Ectodermal cell (in vitro differentiated cells): ENCODE data around the gene CDCA5.

ENCODE experiments used
- H3K27ac ChIP-seq: 2 replicates; pipeline ENCODE4 v1.7.0; 2013; ENCODE audit warnings: mild to moderate bottlenecking, low read depth, low read length; ENCODE audit not compliant: insufficient read depth, poor library complexity, severe bottlenecking
- H3K27me3 ChIP-seq: 2 replicates; pipeline ENCODE4 v1.7.0; 2013; ENCODE audit warnings: mild to moderate bottlenecking, low read length; ENCODE audit not compliant: insufficient read depth, control insufficient read depth, poor library complexity, severe bottlenecking
- H3K36me3 ChIP-seq: one replicate; pipeline ENCODE4 v1.7.0; 2013; ENCODE audit warnings: low read length; ENCODE audit not compliant: control insufficient read depth, insufficient read depth
- H3K4me1 ChIP-seq: one replicate; pipeline ENCODE4 v1.7.0; 2013; ENCODE audit warnings: low read length; ENCODE audit not compliant: control insufficient read depth, insufficient read depth
- H3K4me3 ChIP-seq: 2 replicates; pipeline ENCODE4 v1.7.0; 2013; ENCODE audit warnings: low read depth, low read length, control low read depth; ENCODE audit not compliant: insufficient read depth
- H3K9me3 ChIP-seq: 2 replicates; pipeline ENCODE4 v1.7.0; 2013; ENCODE audit warnings: mild to moderate bottlenecking, low read length, moderate library complexity; ENCODE audit not compliant: control insufficient read depth
- WGBS, 2 experiments: methylation state at CpG; one replicate each; pipeline ENCODE4 v1.1.7; 2013; ENCODE audit warnings: missing lambda C conversion rate in 2 of 2; 5-methylcytosine and 5-hydroxymethylcytosine counted together

The CDCA5 gene

DNA sequence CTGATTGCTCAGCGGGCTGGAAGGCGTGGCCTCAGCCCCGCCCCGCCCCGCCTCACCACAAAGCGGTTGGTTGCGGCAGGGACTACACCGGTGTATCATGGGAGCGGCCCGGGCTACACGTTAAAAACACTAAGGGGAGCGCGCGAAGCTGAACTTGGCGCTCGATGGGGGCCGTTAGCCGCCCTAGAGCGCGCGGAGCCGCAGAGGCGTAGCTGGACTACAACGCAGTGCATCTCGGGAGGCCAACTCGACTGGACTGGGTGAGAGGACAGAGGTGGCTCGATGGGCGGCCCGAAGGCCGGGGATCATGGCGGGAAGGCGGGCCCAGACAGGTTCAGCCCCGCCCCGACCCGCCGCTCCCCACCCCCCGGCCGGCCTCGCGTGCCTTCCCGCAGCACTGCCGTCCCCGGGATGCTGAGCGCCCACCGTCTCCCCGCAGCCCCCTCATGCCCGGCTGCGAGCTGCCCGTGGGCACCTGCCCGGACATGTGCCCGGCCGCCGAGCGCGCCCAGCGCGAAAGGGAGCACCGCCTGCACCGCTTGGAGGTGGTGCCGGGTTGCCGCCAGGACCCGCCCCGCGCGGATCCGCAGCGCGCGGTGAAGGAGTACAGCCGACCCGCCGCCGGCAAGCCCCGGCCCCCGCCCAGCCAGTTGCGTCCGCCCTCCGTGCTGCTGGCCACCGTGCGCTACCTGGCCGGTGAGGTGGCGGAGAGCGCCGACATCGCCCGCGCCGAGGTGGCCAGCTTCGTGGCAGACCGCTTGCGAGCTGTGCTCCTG, 42.8 kb downstream of the CDCA5 start, which contains the start of gene SAC3D1:
TSS of gene SAC3D1 (plus strand) at position 364 of the 776 bp plus-strand sequence. CDS start at position 447, 83 bp downstream.
- peak within 1 kb of the TSS; percentile 85 for H3K4me3 ChIP-seq
- H3K27ac ChIP-seq: peak within 1 kb of the TSS; percentile 88
- 0% methylated on average over 91 of the region's 91 CpGs for WGBS, 2 experiments
- H3K4me1 ChIP-seq: no peaks in the 10 kb centered on the region
- H3K36me3 ChIP-seq: peaks cover 7% of the 10 kb centered on the region
- H3K27me3 ChIP-seq: no peaks in the 10 kb centered on the region
- no peaks in the 10 kb centered on the region for H3K9me3 ChIP-seq

- 28 to 29% methylated on average over 7 of the region's 7 CpGs for WGBS, 2 experiments
Observed at GRCh38 chr11:65040520-65040846, 43.4 kb downstream of the CDCA5 start.

DNA sequence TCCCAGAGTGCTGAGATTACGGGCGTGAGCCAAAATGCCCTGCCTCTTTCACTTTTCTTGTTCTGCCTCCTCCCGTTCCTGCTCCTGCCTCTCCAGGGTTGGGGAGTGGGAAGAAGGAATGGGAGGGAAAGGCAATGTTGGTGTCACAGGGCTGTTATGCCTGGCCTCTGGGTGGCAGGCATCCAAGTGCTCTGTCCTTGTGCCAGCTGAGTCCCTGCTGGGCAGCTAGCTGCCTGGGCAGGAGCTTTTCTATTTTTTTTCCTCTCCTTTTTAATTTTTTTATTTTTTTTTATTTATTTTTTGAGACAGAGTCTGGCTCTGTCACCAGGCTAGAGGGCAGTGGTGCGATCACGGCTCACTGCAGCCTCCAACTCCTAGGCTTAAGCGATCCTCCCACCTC, 46.9 kb downstream of the CDCA5 start:
- H3K27me3 ChIP-seq: no peaks in the 10 kb centered on the region
- peaks cover 3% of the 10 kb centered on the region for H3K36me3 ChIP-seq
- no peaks in the 10 kb centered on the region for H3K4me1 ChIP-seq
- no peaks in the 10 kb centered on the region for H3K9me3 ChIP-seq
- 94 to 97% methylated on average over 6 of the region's 6 CpGs for WGBS, 2 experiments
- no peak overlapping the region for H3K4me3 ChIP-seq
- H3K27ac ChIP-seq: no peak overlapping the region

More at GRCh38 chr11:65040520-65040846, 43.4 kb downstream of the CDCA5 start:
- H3K4me1 ChIP-seq: no peaks in the 10 kb centered on the region
- no peaks in the 10 kb centered on the region for H3K27me3 ChIP-seq
- peak overlapping the region; percentile 85 for H3K4me3 ChIP-seq
- H3K9me3 ChIP-seq: no peaks in the 10 kb centered on the region
- peaks cover 6% of the 10 kb centered on the region for H3K36me3 ChIP-seq
- H3K27ac ChIP-seq: peak overlapping the region; percentile 88

- no peak overlapping the region for H3K27ac ChIP-seq
- H3K4me1 ChIP-seq: no peaks in the 10 kb centered on the region
- H3K4me3 ChIP-seq: no peak overlapping the region
- H3K9me3 ChIP-seq: no peaks in the 10 kb centered on the region
- H3K36me3 ChIP-seq: peaks cover 3% of the 10 kb centered on the region
- WGBS, 2 experiments: 93 to 94% methylated on average over 11 of the region's 11 CpGs
- H3K27me3 ChIP-seq: no peaks in the 10 kb centered on the region
Observed at GRCh38 chr11:65035579-65035978, 48.3 kb downstream of the CDCA5 start.

- Histone ChIP-seq H3K36me3 (peaks cover 3% of the 10 kb centered on the region), H3K27me3 (no peaks in the 10 kb centered on the region), H3K4me3 (no peak overlapping the region), H3K9me3 (no peaks in the 10 kb centered on the region), H3K27ac (no peak overlapping the region), H3K4me1 (no peaks in the 10 kb centered on the region)
- WGBS, 2 experiments: 92 to 93% methylated on average over 2 of the region's 2 CpGs
Observed at GRCh38 chr11:65034423-65034822, 49.4 kb downstream of the CDCA5 start.

GRCh38 chr11:65032216-65032615, 51.6 kb downstream of the CDCA5 start:
- Histone ChIP-seq H3K27ac (no peak overlapping the region), H3K36me3 (no peaks in the 10 kb centered on the region), H3K4me1 (no peaks in the 10 kb centered on the region), H3K27me3 (no peaks in the 10 kb centered on the region), H3K9me3 (no peaks in the 10 kb centered on the region), H3K4me3 (no peak overlapping the region)
- 82 to 84% methylated on average over 13 of the region's 13 CpGs for WGBS, 2 experiments
